Measurements from ENCODE around the gene CELSR2.

Gene CELSR2

GRCh38 chr1:109225711-109226445, 23.5 kb upstream of the CELSR2 start:
- no peak for DNase-seq (ENCODE audit: low read depth in 2 of 3, low spot score in 2 of 3)

DNA sequence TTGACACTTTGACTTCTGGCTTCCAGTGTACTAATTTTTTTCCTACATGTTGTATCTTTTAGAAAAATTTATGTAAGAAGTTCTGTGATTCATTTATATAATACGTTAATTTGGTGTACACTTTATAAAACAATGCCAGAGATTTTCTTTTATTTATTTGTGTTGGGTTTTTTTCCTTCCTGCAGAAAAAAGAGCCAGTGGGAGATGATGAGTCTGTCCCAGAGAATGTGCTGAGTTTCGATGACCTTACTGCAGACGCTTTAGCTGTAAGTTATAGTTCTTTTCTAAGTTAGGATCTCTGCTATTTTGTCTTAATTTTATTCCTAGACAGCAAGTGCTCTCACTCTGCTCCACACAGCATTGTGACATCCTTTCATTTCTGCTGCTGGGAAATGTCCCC, 21.2 kb upstream of the CELSR2 start:
- DNase-seq (ENCODE audit: low read depth in 2 of 3, low spot score in 2 of 3), result no peak

GRCh38 chr1:109229531-109230127, 19.7 kb upstream of the CELSR2 start:
- no peak for DNase-seq (ENCODE audit: low read depth in 2 of 3, low spot score in 2 of 3)

DNA sequence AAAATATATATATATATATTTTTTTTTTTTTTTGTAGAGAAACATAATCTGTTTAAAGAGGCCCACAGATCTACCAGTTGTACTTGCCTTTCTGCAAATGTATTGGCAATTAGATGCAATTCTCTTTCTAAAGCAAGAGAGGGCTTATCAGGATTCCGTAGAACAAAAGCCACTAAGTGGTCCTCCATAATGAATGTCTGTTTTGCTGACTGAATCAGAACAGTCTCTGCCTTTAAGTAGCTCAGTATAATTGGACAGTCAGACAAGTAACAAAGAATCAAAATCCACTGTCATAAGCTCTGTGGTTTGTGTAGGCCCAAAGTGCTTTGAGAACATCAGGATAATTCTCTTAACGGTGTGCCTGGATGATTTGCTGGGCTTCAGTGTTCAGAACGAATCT, 18.3 kb upstream of the CELSR2 start:
- no peak for DNase-seq (ENCODE audit: low read depth in 2 of 3, low spot score in 2 of 3)

DNA sequence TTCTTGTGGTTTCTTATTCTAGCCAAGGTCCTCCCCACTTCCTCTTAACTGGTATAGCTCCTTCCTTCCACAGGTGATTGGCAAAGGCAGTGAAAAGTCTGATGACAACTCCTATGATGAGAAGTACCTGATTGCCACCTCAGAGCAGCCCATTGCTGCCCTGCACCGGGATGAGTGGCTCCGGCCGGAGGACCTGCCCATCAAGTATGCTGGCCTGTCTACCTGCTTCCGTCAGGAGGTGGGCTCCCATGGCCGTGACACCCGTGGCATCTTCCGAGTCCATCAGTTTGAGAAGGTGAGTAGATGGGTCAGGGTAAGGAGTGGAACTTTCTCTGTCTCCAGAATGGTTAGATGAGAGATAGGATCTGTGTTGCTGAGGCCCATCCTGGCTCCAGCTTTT, 14.2 kb upstream of the CELSR2 start:
- DNase-seq (ENCODE audit: low read depth in 2 of 3, low spot score in 2 of 3), result no peak

- no peak for DNase-seq (ENCODE audit: low read depth in 2 of 3, low spot score in 2 of 3)
These were observed 11.8 kb upstream of the CELSR2 start for GRCh38 chr1:109237512-109237911.

- no peak for DNase-seq (ENCODE audit: low read depth in 2 of 3, low spot score in 2 of 3)
These were observed 11.0 kb upstream of the CELSR2 start for GRCh38 chr1:109238382-109238781.

- DNase-seq (ENCODE audit: low read depth in 2 of 3, low spot score in 2 of 3), result no peak
These were observed 10.3 kb upstream of the CELSR2 start for GRCh38 chr1:109239047-109239408.

- DNase-seq (ENCODE audit: low read depth in 2 of 3, low spot score in 2 of 3), result no peak
These were observed 9.8 kb upstream of the CELSR2 start for GRCh38 chr1:109239409-109240068.

- DNase-seq (ENCODE audit: low read depth in 2 of 3, low spot score in 2 of 3), result no peak
These were observed 8.9 kb upstream of the CELSR2 start for GRCh38 chr1:109240158-109241152.

- no peak for DNase-seq (ENCODE audit: low read depth in 2 of 3, low spot score in 2 of 3)
These were observed 8.0 kb upstream of the CELSR2 start for GRCh38 chr1:109241344-109241743.

GRCh38 chr1:109241841-109242345, 7.4 kb upstream of the CELSR2 start:
- no peak for DNase-seq (ENCODE audit: low read depth in 2 of 3, low spot score in 2 of 3)

GRCh38 chr1:109242387-109242786, 7.0 kb upstream of the CELSR2 start:
- DNase-seq (ENCODE audit: low read depth in 2 of 3, low spot score in 2 of 3), result no peak

- no peak for DNase-seq (ENCODE audit: low read depth in 2 of 3, low spot score in 2 of 3)
These were observed 6.1 kb upstream of the CELSR2 start for GRCh38 chr1:109243221-109243620.

GRCh38 chr1:109243860-109244552, 5.3 kb upstream of the CELSR2 start:
- no peak for DNase-seq (ENCODE audit: low read depth in 2 of 3, low spot score in 2 of 3)

- DNase-seq (ENCODE audit: low read depth in 2 of 3, low spot score in 2 of 3), result no peak
These were observed 3.2 kb upstream of the CELSR2 start for GRCh38 chr1:109246141-109246551.

- DNase-seq (ENCODE audit: low read depth in 2 of 3, low spot score in 2 of 3), result no peak
These were observed 1.7 kb upstream of the CELSR2 start for GRCh38 chr1:109247401-109248365.

DNA sequence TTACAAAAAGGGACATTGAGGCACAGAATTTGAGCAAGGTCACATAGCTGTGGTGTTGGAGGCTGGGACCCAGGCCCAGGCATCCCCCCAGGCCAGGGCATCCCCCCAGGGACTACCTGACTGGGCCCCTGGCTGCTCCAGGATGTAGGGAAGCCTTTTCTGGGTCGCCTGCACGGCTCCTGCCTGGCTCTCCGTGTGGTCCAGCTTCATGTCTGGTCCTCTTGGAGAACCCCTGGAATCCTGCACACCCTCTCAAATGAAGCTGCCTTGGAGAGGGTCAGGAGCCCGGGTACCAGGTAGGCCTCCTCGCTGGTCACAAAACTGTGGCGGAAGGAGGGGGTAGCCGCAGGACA, 919 bp upstream of the CELSR2 start:
- no peak for DNase-seq (ENCODE audit: low read depth in 2 of 3, low spot score in 2 of 3)

- DNase-seq (ENCODE audit: low read depth in 2 of 3, low spot score in 2 of 3), result no peak
These were observed 489 bp downstream of the CELSR2 start for GRCh38 chr1:109249654-109250401.
